Measurements from ENCODE around the gene SUSD4. TPM values are rescaled to one million over a fixed set of nuclear protein-coding genes. Genes with fewer than 3 reads are reported as not detected.

SUSD4 gene
- total RNA-seq, 1 donor from 2014 or later = 16.7 TPM

DNA sequence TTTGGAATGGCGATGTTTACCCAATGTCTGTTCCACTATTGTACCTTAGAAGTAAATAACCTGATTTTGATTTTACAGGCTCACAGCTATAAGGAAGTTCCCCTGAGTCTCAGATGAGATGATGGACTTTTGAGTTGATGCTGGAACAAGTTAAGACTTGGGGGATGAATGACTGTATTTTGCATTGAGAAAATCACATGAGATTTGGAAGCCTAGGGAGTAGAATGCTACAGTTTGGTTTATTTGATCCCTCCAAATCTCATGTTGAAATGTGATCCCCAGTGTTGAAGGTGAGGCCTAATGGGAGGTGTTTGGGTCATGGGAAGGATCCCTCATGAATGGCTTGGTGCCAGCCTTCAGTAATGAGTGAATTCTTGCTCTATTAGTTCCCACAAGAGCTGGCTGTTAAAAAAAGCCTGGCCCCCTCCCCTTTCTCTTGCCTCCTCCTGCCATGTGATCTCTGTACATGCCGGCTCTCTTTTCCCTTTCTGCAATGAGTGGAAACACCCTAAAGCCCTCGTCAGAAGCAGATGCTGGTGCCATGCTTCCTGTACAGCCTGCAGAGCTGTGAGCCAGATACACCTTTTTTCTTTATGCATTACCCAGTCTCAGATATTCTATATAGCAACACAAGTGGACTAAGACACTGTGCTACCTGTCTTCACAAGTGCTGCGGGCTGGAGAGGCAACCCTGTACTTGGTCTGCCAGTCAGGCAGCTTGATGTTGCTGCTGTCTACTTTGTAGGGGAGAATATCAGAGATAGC is 143.9 kb downstream of the SUSD4 start:
- no peak for FAIRE-seq

DNA sequence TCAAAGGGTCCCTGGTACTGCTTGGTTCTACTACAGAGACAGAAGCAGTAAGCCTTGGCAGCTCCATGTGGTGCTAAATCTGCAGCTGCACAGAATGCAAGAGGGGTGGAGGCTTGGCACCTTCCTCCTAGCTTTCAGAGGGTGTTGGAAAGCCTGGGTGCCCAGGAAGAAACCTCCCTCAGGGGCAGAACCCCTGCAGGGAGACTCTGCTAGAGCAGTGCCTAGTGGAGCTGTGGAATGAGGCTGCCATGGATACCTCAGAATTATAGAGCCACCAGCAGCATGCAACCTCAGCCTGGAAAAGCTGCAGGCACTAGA is 144.7 kb downstream of the SUSD4 start:
- FAIRE-seq = no peak
- DNase-seq (ENCODE audit: low spot score in 2 of 2) = no peak

More for the DNA sequence above, 143.9 kb downstream of the SUSD4 start:
- no peak for DNase-seq (ENCODE audit: low spot score in 2 of 2)

DNA sequence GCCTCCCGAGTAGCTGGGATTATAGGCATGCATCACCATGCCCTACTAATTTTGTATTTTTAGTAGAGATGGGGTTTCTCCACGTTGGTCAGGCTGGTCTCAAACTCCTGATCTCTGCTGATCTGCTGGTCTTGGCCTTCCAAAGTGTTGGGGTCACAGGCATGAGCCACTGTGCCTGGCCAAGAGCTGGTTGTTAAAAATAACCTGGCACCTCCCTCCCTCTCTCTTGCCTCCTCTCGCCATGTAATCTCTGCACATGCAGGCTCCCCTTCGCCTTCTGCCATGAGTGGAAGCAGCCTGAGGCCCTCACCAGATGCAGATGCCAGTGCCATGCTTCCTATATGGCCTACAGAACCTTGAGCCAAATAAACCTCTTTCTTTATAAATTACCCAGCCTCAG is 146.2 kb downstream of the SUSD4 start:
- DNase-seq (ENCODE audit: low spot score in 2 of 2) = no peak

GRCh38 chr1:223216531-223217205 is 147.3 kb downstream of the SUSD4 start:
- no peak for DNase-seq (ENCODE audit: low spot score in 2 of 2)
- FAIRE-seq = no peak

More for the DNA sequence above, 146.2 kb downstream of the SUSD4 start:
- no peak for FAIRE-seq

GRCh38 chr1:223216074-223216473 is 147.9 kb downstream of the SUSD4 start:
- DNase-seq (ENCODE audit: low spot score in 2 of 2) (no peak), FAIRE-seq (no peak)

- no peak for FAIRE-seq
These were observed 148.9 kb downstream of the SUSD4 start for GRCh38 chr1:223215026-223215425.

DNA sequence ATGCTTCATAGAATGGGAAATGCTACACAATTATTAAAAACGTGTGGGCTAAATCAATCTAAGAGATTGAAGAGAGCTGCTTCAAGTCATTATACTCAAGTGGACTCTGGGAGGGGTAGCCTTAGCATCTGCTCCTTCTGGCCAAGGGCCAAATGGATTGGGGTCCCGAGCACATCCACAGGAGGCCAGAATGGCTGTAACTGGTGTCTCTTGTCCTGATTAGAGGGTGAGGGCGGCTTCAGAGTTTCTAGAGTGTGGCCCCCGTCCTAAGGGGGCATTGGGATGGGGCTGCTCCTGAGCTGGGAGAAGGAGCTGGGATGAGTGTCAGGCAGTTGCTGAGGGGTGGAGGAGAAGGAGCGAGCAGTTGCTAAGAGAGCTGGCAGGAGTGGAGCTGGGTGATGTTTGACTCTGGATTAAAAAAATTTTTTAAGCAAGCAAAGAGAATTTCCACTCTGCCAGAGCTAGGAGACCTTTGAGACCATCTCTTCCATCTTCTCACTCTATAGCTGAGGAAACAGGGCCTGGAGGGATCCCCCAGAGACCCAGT is 149.6 kb downstream of the SUSD4 start:
- FAIRE-seq (no peak), DNase-seq (ENCODE audit: low spot score in 2 of 2) (no peak)

More at GRCh38 chr1:223215026-223215425, 148.9 kb downstream of the SUSD4 start:
- DNase-seq (ENCODE audit: low spot score in 2 of 2) = no peak

GRCh38 chr1:223212441-223212840 is 151.5 kb downstream of the SUSD4 start:
- FAIRE-seq (no peak), DNase-seq (ENCODE audit: low spot score in 2 of 2) (no peak)

DNA sequence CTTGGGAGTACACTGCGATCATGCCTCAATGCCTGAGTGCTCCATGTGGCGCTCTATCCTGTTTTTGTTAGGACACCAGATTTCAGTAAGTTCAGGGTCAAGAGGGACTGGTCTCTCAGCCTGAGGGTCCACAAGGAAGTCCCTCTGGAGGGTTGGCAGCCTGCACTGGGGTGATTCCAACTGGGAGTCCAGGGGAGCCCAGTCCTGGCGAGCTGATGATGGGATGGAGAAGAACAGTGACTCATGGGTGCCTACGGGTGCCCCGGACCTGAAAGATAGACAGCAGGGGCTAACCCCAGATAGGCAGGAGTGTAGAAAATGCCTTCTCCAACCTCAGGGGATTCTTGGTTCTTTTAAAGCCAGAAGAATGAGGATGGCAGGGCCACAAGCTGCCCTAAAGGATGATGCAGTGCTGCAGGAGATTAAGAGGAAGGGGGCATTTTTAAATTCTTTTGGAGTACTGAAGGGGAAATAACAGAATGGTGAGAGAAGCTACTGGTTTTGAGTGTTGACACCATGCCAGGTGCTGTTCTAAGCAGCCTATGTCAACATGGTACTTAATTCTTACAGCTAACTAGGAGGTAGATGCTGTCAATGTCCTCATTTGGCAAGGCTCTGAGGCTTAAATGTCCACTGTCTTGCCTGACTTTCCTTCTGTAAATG is 152.5 kb downstream of the SUSD4 start:
- FAIRE-seq (no peak), DNase-seq (ENCODE audit: low spot score in 2 of 2) (no peak)

- FAIRE-seq (no peak), DNase-seq (ENCODE audit: low spot score in 2 of 2) (no peak)
These were observed 153.2 kb downstream of the SUSD4 start for GRCh38 chr1:223210788-223211120.

- FAIRE-seq (no peak), DNase-seq (ENCODE audit: low spot score in 2 of 2) (no peak)
These were observed 153.8 kb downstream of the SUSD4 start for GRCh38 chr1:223209992-223210787.

DNA sequence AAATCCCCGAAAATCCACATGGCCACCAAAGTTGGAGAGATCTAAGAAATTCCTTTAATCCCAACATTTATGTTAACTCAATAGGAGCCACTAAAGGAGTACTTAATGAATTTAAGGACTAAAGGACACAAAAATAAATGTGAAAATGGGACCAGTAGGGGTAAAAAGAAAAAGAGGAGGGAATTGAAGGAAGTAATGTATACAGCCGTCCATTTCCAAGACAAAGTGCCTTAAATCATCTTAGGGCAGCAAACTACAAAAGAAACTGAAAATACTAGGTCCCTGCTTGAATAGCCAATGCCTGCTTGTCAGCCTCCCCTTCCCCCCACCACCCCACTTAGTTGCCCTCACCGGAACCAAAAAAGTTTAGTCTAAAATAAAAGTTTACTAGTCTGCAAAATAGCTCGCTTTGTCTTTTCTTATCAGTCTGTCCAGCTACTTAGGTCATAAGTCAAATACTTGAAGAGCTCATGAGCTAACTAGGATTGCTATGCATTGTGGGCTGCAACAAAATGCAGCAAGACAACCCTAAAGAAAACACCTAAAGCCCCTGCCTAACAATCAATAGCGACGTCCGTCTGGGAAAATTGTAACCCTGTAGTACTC is 154.6 kb downstream of the SUSD4 start:
- no peak for FAIRE-seq

GRCh38 chr1:223208164-223209076 is 155.6 kb downstream of the SUSD4 start:
- FAIRE-seq (no peak), DNase-seq (ENCODE audit: low spot score in 2 of 2) (no peak)

More for the DNA sequence above, 154.6 kb downstream of the SUSD4 start:
- DNase-seq (ENCODE audit: low spot score in 2 of 2) = no peak

DNA sequence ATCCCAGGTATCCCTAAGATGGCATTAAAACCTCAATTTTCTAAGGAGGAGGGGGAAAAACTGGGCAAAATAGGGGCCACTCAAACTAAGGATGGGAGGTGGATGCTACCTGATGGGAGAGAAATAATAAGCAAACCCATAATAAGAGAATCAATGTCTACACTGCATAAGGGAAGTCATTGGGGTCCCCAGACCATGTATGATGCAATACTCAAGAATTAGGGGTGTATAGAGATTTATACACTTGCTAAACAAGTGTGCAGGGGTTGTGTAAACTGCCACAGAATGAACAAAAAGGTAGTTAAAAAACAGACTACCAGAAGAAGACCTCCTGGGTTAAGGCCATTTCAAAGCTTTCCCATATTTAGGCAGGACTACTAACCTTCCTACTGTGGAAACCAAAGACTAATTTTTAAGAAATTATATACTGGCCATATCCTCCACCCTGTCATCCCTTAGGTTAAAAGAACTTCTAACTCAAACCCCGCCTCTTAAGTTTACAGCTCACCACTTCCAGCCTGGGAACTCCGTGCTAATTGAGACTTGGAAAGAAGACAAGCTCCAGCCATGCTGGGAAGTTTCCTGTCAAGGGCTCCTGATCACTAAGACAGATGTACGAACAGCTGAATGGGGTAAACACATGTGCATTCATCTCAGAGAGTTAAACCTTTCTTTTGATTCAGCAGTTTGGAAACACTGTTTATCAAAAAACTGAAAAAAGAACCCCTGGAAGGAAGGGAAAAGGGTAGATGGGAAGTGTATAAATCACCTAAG is 156.5 kb downstream of the SUSD4 start:
- FAIRE-seq = no peak

DNA sequence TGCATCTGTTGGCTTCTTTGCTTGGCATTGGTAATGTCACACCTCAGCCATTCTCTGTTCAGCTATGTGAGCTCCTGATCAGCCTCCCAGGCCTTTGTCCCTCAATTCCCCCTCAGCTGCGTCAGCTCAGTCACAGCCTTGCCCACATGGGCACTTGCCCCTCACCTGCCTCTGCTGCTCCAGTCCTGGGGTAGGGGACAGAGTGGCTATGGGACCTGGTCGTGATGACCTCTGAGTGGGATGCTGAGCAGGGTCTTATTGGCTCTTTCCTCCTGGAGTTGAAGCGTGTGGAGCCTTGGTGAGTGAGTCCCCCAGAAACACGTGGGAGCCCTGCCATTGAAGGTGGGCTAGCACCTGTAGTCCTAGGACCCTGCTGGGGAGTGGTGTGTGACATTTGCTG is 159.6 kb downstream of the SUSD4 start:
- FAIRE-seq = no peak
- DNase-seq (ENCODE audit: low spot score in 2 of 2) = no peak

More for the DNA sequence above, 156.5 kb downstream of the SUSD4 start:
- no peak for DNase-seq (ENCODE audit: low spot score in 2 of 2)

DNA sequence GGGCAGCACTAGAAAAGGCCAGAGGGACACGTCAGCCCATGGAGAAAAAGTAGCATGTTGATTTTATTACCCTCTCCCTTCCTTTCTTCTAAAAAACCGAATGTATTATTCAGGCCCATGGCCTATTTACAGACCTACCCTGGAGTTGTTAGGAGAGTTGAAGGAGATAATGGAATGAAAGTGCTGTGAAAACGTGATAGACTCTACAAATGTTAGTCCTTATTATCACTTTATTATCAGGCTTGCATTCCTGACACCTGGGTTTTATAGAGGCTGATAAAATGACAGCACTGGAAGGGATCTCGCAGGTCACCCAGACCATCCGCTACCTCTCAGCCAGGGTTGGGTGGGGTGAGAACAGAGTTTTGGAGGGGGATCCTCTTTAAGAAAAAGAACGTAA is 160.3 kb downstream of the SUSD4 start:
- no peak for DNase-seq (ENCODE audit: low spot score in 2 of 2)
- FAIRE-seq = no peak

DNA sequence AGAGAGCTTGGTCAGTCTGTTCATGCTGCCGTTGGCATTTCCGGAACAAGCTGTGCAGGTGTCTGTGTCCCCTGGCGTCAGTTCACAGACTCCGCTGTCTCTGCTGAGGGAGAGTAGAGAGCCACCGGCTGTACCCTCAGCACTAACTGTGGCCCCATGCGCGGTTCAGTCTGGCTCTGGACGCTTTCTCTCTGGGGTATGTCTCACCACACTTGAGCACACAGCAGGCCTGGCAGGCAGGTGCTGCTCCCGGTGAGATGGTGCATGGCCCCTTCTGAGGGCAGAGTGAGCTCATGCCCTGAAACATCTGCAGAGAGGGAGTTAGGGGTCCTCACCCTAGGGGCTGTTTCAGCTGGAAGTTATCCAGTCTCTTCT is 161.0 kb downstream of the SUSD4 start:
- DNase-seq (ENCODE audit: low spot score in 2 of 2) (no peak), FAIRE-seq (no peak)

DNA sequence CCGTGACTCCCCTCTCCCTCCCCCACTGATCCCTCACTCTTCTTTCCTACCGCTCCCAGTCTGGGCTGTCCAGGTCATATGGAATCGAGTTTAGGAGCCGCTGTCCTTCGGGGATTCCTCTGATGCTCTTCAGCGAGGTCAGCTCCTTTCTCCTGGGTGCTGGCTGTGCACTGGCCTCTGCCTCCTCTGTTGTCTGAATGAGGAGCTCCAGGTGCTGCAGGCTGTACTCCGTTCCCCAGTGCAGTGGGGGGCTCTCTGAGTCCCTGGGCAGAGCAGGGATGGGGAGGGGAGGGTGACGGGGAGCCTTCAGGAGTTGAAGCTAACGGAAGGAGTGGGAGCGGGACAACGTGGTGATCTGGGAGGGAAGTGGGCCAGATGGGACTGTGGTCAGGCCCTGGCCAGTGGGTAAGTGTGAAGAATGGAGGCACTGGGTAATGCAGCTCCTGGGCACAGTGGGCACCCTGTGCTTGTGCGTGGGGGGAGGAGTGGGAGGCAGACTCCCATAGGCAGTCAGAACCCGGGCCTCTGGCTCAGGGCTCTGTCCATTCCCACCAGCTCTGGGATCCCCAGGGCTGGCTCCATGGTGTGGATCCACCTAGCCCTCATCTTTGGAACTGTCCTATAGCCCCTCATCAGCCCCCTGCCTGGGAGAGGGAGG is 161.5 kb downstream of the SUSD4 start:
- DNase-seq (ENCODE audit: low spot score in 2 of 2) (no peak), FAIRE-seq (no peak)

All from frontal cortex (tissue), 4 donors.